ENCODE data around the gene CFAP54. TPM values are rescaled to one million over a fixed set of nuclear protein-coding genes. Genes with fewer than 3 reads are reported as not detected.

Gene CFAP54
- total and polyA plus RNA-seq, 2 donors (not counting 3 experiments of a cell fraction or from before 2014, with no cell fraction given), result 3.6 to 26.9 TPM

DNA sequence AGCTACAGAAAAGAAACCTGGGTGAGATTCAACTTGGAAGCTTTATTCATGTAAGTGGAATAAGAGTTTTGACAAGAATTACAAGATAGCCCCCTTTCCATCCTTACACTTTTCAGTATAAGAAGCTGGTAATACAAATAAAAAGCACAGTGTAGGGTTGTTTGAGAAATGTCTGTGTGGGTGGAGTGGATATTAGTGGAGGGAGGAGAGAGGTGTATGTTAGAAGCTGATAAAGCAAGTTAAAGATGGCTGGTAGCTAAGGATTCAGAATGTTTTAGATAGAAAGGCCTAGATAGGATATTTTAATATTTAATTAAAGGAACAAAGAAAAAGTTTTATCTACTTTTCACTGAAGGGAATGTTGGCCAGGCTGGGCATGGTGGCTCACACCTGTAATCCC lies 12.5 kb downstream of the CFAP54 start:
- no peaks in the 10 kb centered on the region for H3K27me3 ChIP-seq (ENCODE audit: control insufficient read depth in 2 of 2, insufficient read depth in 2 of 2, low read length in 2 of 2)
- intact Hi-C loops (cut with micrococcal nuclease), result loop anchor here (1.0 to 5.0 kb wide), 7 partner anchors 8 to 895 kb away; partner anchors contain the start of gene CFAP54
- no peak overlapping the region for H2AFZ ChIP-seq (ENCODE audit: low read depth, low read length)
- FAIRE-seq (no peak), DNase-seq (ENCODE audit: low read depth, low spot score) (no peak)
- CTCF ChIA-PET, result interaction anchor here (0.5 to 3.1 kb wide), 10 partner anchors 9 to 111 kb away, joined by 3 to 25 read pairs (median 6); partner anchors contain the start of genes CDK17 and CFAP54
- peak overlapping the region; percentile 99 for H3K27ac ChIP-seq (ENCODE audit: insufficient read depth, low read depth, low read length)
- TF ChIP-seq, protein P1, sequence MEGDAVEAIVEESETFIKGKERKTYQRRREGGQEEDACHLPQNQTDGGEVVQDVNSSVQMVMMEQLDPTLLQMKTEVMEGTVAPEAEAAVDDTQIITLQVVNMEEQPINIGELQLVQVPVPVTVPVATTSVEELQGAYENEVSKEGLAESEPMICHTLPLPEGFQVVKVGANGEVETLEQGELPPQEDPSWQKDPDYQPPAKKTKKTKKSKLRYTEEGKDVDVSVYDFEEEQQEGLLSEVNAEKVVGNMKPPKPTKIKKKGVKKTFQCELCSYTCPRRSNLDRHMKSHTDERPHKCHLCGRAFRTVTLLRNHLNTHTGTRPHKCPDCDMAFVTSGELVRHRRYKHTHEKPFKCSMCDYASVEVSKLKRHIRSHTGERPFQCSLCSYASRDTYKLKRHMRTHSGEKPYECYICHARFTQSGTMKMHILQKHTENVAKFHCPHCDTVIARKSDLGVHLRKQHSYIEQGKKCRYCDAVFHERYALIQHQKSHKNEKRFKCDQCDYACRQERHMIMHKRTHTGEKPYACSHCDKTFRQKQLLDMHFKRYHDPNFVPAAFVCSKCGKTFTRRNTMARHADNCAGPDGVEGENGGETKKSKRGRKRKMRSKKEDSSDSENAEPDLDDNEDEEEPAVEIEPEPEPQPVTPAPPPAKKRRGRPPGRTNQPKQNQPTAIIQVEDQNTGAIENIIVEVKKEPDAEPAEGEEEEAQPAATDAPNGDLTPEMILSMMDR (IDR thresholded peaks at IDR 0.05; ENCODE audit: extremely low read depth in 1 of 2, insufficient read depth in 1 of 2, low read depth in 1 of 2, low read length in 2 of 2), result no peak
- TF ChIP-seq GATA2 (IDR thresholded peaks at IDR 0.05; ENCODE audit: insufficient read depth, insufficient read length, low read depth, low read length), result no peak
- no peak for TF ChIP-seq POLR2AphosphoS5 (IDR thresholded peaks at IDR 0.05; ENCODE audit: insufficient read depth, low read depth, low read length)
- TF ChIP-seq FOS (IDR thresholded peaks at IDR 0.05; ENCODE audit: borderline replicate concordance, insufficient read depth, low read length), result no peak
- H3K79me2 ChIP-seq (ENCODE audit: control insufficient read depth, insufficient read depth, low read length), result peaks cover 26% of the 10 kb centered on the region
- POLR2A ChIA-PET, result interaction anchor here (0.9 to 1.6 kb wide), 3 partner anchors 82 to 103 kb away, joined by 3 to 5 read pairs (median 3); partner anchors contain the start of gene CDK17
- H3K4me2 ChIP-seq (ENCODE audit: insufficient read depth, low read length), result peak overlapping the region; percentile 55
- H3K36me3 ChIP-seq (ENCODE audit: control insufficient read depth in 2 of 2, extremely low read depth in 1 of 2, insufficient read depth in 2 of 2, low read length in 2 of 2), result peaks cover 0 to 2% of the 10 kb centered on the region in 2 experiments
- BruUV-seq (replicated peaks), result no TSS peak
- H3K4me3 ChIP-seq (replicated peaks in 1 of 3; ENCODE audit: insufficient read depth in 1 of 3, low read depth in 1 of 3, low read length in 3 of 3), result peak overlapping the region in 1 of 3 experiments; percentile 9
- no peaks in the 10 kb centered on the region for H4K20me1 ChIP-seq (replicated peaks; ENCODE audit: control insufficient read depth, extremely low read depth, insufficient read depth, low read length)
- peak overlapping the region; percentile 93 for H3K9ac ChIP-seq (replicated peaks; ENCODE audit: extremely low read depth, insufficient read depth, low read length)
- H3K9me3 ChIP-seq (replicated peaks; ENCODE audit: control insufficient read depth, insufficient read depth, low read length), result no peaks in the 10 kb centered on the region
- dilution Hi-C loops (cut with MboI; ENCODE audit: extremely low pct_ligation_motif_present, low sequenced_read_pairs), result loop anchor here (5.0 kb wide), 1 partner anchor 115 kb away; no protein-coding TSS in a partner anchor
- peaks cover 46% of the 10 kb centered on the region for H3K4me1 ChIP-seq (ENCODE audit: control insufficient read depth, extremely low read depth, insufficient read depth, low read length)
- H3K9me1 ChIP-seq (replicated peaks; ENCODE audit: control insufficient read depth, extremely low read depth, insufficient read depth, low read length), result no peaks in the 10 kb centered on the region

All from endothelial cell of umbilical vein (primary cell).